MM.1S (cell line): ENCODE measurements around the gene CBLL2.

Source experiments
- CTCF ChIP-seq: fragments of 300-600 bp; sonication (generic); IDR thresholded peaks from 2 replicates; pipeline ENCODE4 v1.5.1; 2016; ENCODE audit warnings: antibody characterized with exemption, low read length, mixed read lengths
- EZH2 ChIP-seq: fragments of 300-600 bp; sonication (generic); optimal IDR thresholded peaks from 2 replicates; pipeline ENCODE3; 2017; ENCODE audit warnings: low read depth, mild to moderate bottlenecking, antibody characterized with exemption, low read length, mixed read lengths
- EZH2phosphoT487 ChIP-seq: fragments of 300-600 bp; sonication (generic); IDR thresholded peaks from 2 replicates; pipeline ENCODE4 v1.6.1; 2018; ENCODE audit warnings: antibody characterized with exemption, low read length

GRCh38 chrX:22248401-22248800 is 24.3 kb upstream of the CBLL2 start:
- TF ChIP-seq CTCF (no peak), EZH2 (no peak), EZH2phosphoT487 (no peak)
